ENCODE measurements around the gene USP40. TPM values are rescaled to one million over a fixed set of nuclear protein-coding genes. Genes with fewer than 3 reads are reported as not detected.

Gene USP40
- total and polyA plus RNA-seq, 2 experiments from 2014 or later, result 20.4 to 25.9 TPM

DNA sequence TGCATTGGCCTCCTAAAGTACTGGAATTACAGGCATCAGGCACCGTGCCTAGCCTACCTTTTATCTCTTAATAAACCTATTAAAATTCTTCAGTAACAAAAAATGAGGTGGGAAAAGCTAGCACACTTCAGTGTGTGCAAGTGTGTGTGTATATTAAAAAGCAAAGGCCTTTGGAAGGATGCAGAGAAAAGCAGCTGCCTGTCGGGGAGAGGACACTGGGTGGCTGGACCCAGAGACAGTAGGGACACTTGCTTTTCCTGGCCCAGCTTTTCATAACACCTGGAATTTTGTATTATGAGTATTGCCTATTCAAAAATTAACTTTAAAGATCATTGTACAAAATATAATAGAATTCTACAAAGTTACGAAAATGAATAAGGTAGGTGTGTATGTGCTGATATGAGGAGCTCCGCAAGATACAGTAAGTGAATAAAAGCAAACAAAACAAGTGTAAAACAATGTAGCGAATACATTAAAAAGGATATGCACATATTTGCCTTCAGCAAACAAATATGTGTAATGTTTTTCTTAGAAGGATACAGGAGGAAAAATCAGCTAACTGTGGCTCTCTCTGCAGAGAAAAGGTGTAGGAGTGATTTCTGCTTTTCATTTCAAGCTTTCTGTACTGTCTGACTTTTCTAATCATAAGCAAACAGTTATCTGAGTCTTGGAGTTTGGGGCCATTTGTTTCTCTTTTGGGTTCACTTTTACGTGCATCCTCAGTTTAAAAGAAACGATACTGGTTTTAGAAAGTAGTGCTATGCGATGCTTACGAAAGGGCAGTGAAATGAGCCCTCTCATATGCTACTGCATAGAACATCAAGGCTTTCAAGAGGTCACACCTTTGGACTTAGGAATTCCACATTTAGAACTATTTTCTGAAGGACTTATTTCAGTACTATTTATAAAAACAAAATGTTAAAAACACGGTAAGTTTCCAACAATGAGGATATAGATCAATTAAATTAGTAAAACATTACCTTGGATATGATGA, 70.8 kb downstream of the USP40 start:
- Histone ChIP-seq H3K27ac (no peak overlapping the region), H3K4me2 (no peak overlapping the region), H2AFZ (no peak overlapping the region), H3K36me3 (replicated peaks; ENCODE audit: insufficient read depth, low read depth) (no peaks in the 10 kb centered on the region), H3K27me3 (no peaks in the 10 kb centered on the region), H3K4me3 (no peak overlapping the region), H3K79me2 (no peaks in the 10 kb centered on the region), H3K9me3 (ENCODE audit: low read depth) (no peaks in the 10 kb centered on the region), H4K20me1 (ENCODE audit: insufficient read depth, poor library complexity, severe bottlenecking) (no peaks in the 10 kb centered on the region), H3K4me1 (ENCODE audit: insufficient read depth) (no peaks in the 10 kb centered on the region), H3K9me2 (replicated peaks; ENCODE audit: insufficient read depth) (no peaks in the 10 kb centered on the region)
- 85% methylated on average over 10 of the region's 10 CpGs for WGBS (ENCODE audit: low lambda C conversion rate, missing lambda C conversion rate)
- TF ChIP-seq EZH2 (IDR thresholded peaks at IDR 0.05; ENCODE audit: borderline replicate concordance), result no peak
- TF ChIP-seq CTCF (IDR thresholded peaks at IDR 0.05; ENCODE audit: poor library complexity), result no peak
- no peak for TF ChIP-seq EZH2phosphoT487 (IDR thresholded peaks at IDR 0.05; ENCODE audit: low read depth, severe bottlenecking, unreplicated experiment)
- no peak for DNase-seq (ENCODE audit: low spot score)

GRCh38 chr2:233492751-233493150, 73.8 kb downstream of the USP40 start:
- WGBS (ENCODE audit: low lambda C conversion rate, missing lambda C conversion rate), result 94% methylated on average over 4 of the region's 4 CpGs
- no peaks in the 10 kb centered on the region for H3K36me3 ChIP-seq (replicated peaks; ENCODE audit: insufficient read depth, low read depth)
- no peak overlapping the region for H3K4me3 ChIP-seq
- no peaks in the 10 kb centered on the region for H4K20me1 ChIP-seq (ENCODE audit: insufficient read depth, poor library complexity, severe bottlenecking)
- no peaks in the 10 kb centered on the region for H3K27me3 ChIP-seq
- no peak overlapping the region for H3K27ac ChIP-seq
- no peak for DNase-seq (ENCODE audit: low spot score)
- TF ChIP-seq EZH2 (IDR thresholded peaks at IDR 0.05; ENCODE audit: borderline replicate concordance) (no peak), CTCF (IDR thresholded peaks at IDR 0.05; ENCODE audit: poor library complexity) (no peak), EZH2phosphoT487 (IDR thresholded peaks at IDR 0.05; ENCODE audit: low read depth, severe bottlenecking, unreplicated experiment) (no peak)
- H3K79me2 ChIP-seq, result no peaks in the 10 kb centered on the region
- no peaks in the 10 kb centered on the region for H3K9me2 ChIP-seq (replicated peaks; ENCODE audit: insufficient read depth)
- no peak overlapping the region for H2AFZ ChIP-seq
- H3K4me1 ChIP-seq (ENCODE audit: insufficient read depth), result no peaks in the 10 kb centered on the region
- no peak overlapping the region for H3K4me2 ChIP-seq
- H3K9me3 ChIP-seq (ENCODE audit: low read depth), result no peaks in the 10 kb centered on the region

DNA sequence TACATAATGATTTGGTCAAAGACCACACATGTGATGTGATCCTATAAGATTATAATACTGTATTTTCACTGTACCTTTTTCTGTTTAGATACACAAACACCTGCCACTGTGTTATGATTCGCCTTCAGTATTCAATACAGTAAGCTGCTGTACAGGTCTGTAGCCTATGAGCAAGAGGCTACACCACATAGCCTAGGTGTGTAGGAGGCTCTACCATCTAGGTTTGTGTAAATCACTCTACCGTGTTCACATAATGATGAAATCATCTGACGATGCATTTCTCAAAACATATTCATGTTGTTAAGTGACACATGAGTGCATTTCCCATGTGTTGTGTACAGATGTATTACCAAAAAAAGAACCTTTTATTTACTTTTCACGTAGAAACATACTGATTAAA, 74.5 kb downstream of the USP40 start:
- TF ChIP-seq EZH2phosphoT487 (IDR thresholded peaks at IDR 0.05; ENCODE audit: low read depth, severe bottlenecking, unreplicated experiment) (no peak), EZH2 (IDR thresholded peaks at IDR 0.05; ENCODE audit: borderline replicate concordance) (no peak), CTCF (IDR thresholded peaks at IDR 0.05; ENCODE audit: poor library complexity) (no peak)
- H4K20me1 ChIP-seq (ENCODE audit: insufficient read depth, poor library complexity, severe bottlenecking), result no peaks in the 10 kb centered on the region
- no peaks in the 10 kb centered on the region for H3K4me1 ChIP-seq (ENCODE audit: insufficient read depth)
- no peak overlapping the region for H3K27ac ChIP-seq
- H3K79me2 ChIP-seq, result no peaks in the 10 kb centered on the region
- H3K9me2 ChIP-seq (replicated peaks; ENCODE audit: insufficient read depth), result no peaks in the 10 kb centered on the region
- H3K27me3 ChIP-seq, result no peaks in the 10 kb centered on the region
- no peak overlapping the region for H3K4me3 ChIP-seq
- no peaks in the 10 kb centered on the region for H3K36me3 ChIP-seq (replicated peaks; ENCODE audit: insufficient read depth, low read depth)
- H2AFZ ChIP-seq, result no peak overlapping the region
- H3K9me3 ChIP-seq (ENCODE audit: low read depth), result no peaks in the 10 kb centered on the region
- no peak for DNase-seq (ENCODE audit: low spot score)
- WGBS (ENCODE audit: low lambda C conversion rate, missing lambda C conversion rate), result 94% methylated on average over 4 of the region's 4 CpGs
- H3K4me2 ChIP-seq, result no peak overlapping the region
